Measurements from ENCODE around the gene CCDC183.

The CCDC183 gene

GRCh38 chr9:136789523-136789937, 6.6 kb upstream of the CCDC183 start:
- H3K36me3 ChIP-seq, result no peaks in the 10 kb centered on the region
- no peak for TF ChIP-seq CTCF (IDR thresholded peaks at IDR 0.05)
- no peak overlapping the region for H3K4me3 ChIP-seq (ENCODE audit: low read depth in 1 of 2, low read length in 1 of 2)
- no peaks in the 10 kb centered on the region for H3K9me3 ChIP-seq
- no peaks in the 10 kb centered on the region for H3K27me3 ChIP-seq
- no peak overlapping the region for H3K27ac ChIP-seq
- peaks cover 26 to 47% of the 10 kb centered on the region in 2 experiments for H3K4me1 ChIP-seq (ENCODE audit: control insufficient read depth in 1 of 2, insufficient read depth in 1 of 2, low read depth in 1 of 2, low read length in 1 of 2)

GRCh38 chr9:136790640-136791515, 5.3 kb upstream of the CCDC183 start, which contains the start of gene TMEM141:
Gene TMEM141, plus strand, starts transcription at chr9:136791344. Its CDS starts 27 bp downstream, at chr9:136791371.
- Histone ChIP-seq H3K36me3 (no peaks in the 10 kb centered on the region), H3K4me1 (ENCODE audit: control insufficient read depth in 1 of 2, insufficient read depth in 1 of 2, low read depth in 1 of 2, low read length in 1 of 2) (peaks cover 39 to 60% of the 10 kb centered on the region in 2 experiments), H3K4me3 (ENCODE audit: low read depth in 1 of 2, low read length in 1 of 2) (peak within 1 kb of the TSS; percentile 73 to 89), H3K27ac (peak within 1 kb of the TSS; percentile 96), H3K9me3 (no peaks in the 10 kb centered on the region), H3K27me3 (no peaks in the 10 kb centered on the region)
- no peak for TF ChIP-seq CTCF (IDR thresholded peaks at IDR 0.05)

GRCh38 chr9:136791516-136792276, 4.4 kb upstream of the CCDC183 start:
- Histone ChIP-seq H3K27me3 (peaks cover 7% of the 10 kb centered on the region), H3K36me3 (no peaks in the 10 kb centered on the region), H3K4me3 (ENCODE audit: low read depth in 1 of 2, low read length in 1 of 2) (peak overlapping the region; percentile 73 to 89), H3K4me1 (ENCODE audit: control insufficient read depth in 1 of 2, insufficient read depth in 1 of 2, low read depth in 1 of 2, low read length in 1 of 2) (peaks cover 42 to 63% of the 10 kb centered on the region in 2 experiments), H3K27ac (peak overlapping the region; percentile 96), H3K9me3 (no peaks in the 10 kb centered on the region)
- TF ChIP-seq CTCF (IDR thresholded peaks at IDR 0.05), result peak; percentile 84

GRCh38 chr9:136792321-136793085, 3.6 kb upstream of the CCDC183 start:
- Histone ChIP-seq H3K27ac (peak overlapping the region; percentile 96), H3K9me3 (no peaks in the 10 kb centered on the region), H3K4me3 (ENCODE audit: low read depth in 1 of 2, low read length in 1 of 2) (peak overlapping the region; percentile 73 to 89), H3K27me3 (peaks cover 15% of the 10 kb centered on the region), H3K4me1 (ENCODE audit: control insufficient read depth in 1 of 2, insufficient read depth in 1 of 2, low read depth in 1 of 2, low read length in 1 of 2) (peaks cover 42 to 61% of the 10 kb centered on the region in 2 experiments), H3K36me3 (no peaks in the 10 kb centered on the region)
- TF ChIP-seq CTCF (IDR thresholded peaks at IDR 0.05), result no peak
